T follicular helper cell (primary cell): Measurements from ENCODE around the gene ANKRD52.
A peak's percentile ranks its signal among the peaks of the same experiment; 100 is the strongest.

Experiments
- DNase-seq: peaks from one replicate; pipeline ENCODE4 v3.0.0-alpha.2; 2020; ENCODE audit warnings: low read depth

The ANKRD52 gene

DNA sequence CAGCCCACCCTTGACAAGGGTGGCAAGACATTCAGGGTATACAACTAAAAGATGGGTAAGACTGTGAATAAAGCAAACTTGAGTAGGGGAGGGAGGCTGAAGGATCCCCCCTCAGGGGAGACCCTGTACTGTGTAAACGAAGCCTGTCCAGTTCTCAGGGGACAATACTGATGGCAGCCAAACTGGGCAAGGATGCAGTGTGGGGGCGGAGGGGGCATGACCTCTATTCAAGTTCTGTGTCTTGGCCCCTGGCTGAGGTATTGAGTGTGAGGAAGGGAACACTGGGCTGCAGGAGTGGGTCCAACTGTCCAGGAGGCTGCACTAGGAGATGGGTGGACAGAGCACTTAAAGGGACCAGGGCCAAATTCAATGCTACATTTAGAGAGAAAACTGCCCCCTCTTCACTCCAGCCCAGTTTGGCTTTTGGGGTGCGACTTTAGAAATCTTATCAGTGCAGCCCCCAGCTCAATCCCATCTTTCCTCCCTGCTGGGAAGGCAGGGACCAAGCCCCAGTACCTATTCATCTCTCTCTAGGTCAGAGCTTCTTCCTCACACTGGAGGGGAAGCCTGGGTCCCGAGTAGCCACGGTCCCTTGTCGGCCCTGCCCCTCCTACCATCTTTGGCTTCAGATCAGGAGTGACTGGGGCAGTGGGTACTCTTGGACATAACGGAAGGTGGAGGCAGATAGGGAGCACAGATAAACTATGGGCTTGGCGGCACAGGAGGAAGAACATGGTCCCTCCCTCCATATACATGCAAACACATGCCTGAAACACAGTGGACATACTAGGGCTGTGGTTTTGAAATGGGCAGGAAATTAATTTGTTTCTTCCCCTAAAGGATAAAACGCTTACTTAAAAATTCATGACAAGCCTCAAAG lies 16.5 kb downstream of the ANKRD52 start:
- DNase-seq: no peak

DNA sequence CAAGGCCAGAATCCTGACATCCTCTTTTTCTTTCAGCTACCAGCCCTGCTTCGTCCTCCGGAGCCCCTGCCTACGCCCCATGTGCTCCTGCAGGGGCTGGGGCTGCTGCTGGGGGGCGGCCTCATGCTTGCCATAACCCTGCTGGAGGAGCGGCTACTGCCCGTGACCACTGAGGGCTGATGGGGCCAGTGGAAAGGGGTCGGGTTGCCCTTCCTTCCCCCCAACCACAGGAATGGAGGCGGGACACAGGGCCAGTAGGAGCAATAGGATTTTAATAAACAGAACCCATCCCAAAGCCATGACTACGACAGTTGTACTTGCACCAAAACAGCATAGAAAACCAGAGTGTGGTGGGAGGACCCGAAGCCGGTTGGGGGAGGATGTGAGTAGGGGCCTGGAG lies 20.6 kb downstream of the ANKRD52 start:
- DNase-seq: no peak

DNA sequence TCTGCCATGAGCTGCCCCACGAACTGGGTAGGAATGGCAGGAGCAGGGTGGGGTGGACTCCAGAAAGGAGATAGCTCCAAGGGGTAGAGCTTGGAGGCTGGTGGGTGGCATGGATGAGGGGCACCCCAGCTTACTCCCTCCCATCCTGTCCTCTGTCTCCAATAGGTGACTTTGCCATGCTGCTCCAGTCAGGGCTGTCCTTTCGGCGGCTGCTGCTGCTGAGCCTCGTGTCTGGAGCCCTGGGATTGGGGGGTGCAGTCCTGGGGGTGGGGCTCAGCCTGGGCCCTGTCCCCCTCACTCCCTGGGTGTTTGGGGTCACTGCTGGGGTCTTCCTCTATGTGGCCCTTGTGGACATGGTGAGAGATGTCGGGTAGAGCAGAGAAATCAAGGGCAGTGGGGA lies 21.2 kb downstream of the ANKRD52 start:
- no peak for DNase-seq

DNA sequence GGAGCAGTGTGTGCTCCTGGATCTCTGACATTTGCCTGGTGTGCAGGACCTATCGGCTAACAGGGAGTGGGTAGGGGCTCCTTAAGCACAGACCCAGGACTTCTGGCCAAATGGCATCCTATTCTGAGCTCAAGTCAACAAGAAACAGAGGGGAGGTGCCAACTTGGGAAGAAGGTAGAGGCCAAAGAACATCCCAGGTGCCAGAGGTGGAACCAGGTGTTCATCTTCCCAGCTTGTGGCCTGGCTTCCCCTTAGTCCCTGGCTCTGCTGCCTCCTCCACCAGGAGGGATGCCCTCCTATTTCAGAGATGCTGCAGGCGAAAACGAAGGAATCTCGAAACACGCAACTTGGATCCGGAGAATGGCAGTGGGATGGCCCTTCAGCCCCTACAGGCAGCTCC lies 22.1 kb downstream of the ANKRD52 start:
- no peak for DNase-seq

DNA sequence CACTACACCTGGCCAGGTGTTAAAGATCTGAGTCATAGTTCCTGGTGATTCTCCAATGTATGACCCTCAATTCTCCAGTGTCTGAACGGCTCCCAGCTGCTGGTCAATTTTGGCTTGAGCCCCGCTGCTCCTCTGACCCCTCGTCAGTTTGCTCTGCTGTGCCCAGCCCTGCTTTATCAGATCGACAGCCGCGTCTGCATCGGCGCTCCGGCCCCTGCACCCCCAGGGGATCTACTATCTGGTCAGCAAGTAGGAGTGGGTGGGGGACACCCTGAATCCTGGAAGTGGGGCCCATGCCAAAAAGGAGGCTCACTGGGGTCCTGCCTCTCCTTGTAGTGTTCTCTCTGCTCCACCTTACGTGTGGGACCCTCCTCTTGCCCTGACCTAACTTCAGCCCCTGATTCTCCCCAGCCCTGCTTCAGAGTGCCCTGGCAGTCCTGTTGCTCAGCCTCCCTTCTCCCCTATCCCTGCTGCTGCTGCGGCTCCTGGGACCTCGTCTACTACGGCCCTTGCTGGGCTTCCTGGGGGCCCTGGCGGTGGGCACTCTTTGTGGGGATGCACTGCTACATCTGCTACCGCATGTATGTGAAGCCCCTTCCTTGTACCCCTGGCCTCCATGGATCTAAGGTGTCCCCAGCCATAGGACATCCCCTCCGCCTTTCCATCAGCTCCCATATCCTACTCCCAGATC lies 23.3 kb downstream of the ANKRD52 start:
- no peak for DNase-seq

DNA sequence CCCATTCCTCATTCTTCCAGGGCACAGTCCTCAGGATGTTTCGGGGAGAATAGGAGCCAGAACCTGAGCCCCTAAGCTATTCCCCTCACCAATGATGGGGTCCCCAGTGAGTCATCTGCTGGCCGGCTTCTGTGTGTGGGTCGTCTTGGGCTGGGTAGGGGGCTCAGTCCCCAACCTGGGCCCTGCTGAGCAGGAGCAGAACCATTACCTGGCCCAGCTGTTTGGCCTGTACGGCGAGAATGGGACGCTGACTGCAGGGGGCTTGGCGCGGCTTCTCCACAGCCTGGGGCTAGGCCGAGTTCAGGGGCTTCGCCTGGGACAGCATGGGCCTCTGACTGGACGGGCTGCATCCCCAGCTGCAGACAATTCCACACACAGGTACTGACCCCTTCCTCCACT lies 27.0 kb downstream of the ANKRD52 start:
- no peak for DNase-seq

DNA sequence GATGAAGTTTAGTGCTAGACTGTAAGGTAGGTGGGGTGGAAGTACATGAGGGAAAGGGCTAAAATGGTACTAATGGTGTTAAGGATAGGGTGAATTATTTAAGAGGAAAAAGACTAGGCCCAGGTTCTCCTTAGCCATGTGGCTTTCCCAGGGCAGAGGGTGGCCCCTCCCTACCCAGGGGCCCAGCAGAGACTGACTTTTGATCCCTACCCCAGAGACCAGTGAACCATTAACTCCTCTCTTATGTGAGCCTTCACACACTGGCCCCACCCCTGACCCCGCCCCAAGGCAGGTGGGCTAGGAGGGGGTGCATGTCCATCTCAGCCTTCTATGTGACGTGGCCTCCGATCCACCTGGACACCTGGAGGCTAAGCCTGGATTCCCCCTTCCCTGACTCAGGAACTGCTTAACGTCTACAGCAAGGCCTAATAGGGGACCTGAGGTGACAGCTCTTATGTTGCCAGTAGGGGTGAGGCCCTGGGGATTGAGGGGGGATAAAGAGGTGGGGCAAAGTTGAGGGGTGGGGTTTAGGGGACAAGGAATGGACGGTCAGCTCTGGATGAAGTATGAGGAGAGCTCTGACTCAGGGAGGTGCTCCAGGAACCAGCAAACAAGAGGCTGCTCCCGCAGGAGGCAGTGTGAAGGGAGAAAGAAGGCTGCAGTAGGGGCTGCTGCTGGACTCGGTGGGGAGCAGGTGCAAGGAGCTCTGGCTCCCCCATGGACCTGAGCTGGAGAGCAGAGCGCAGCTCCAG lies 27.6 kb downstream of the ANKRD52 start:
- DNase-seq: no peak

DNA sequence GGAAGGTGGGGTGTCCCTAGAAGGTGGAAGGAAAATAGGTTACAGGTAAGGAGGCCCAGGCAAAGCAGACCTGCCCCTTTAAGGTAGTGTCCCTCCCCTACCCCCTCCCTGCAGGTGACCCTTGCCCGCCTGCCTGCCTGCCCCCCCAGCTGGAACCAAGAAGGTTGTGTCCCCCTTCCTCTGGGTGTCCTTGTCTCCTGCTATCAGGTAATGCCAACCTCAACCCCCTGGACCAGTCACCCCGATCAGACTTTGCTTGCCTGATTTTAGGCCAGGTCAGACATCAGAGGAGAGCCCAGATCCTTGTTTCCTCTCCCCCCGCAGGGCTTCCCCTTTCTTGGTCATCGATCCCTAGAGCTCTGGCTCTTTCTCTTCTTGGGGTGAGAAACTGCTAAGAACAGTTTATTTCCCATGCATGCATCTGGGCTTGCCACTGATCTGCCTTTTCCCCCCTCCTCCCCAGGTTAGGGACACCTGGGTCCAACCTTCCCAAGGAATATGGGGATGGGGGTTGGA lies 28.2 kb downstream of the ANKRD52 start, which contains the start of gene SLC39A5:
Gene SLC39A5, plus strand, starts transcription at position 136 of the 516 bp plus-strand sequence. CDS start 1,224 bp downstream, outside the sequence.
- DNase-seq: no peak

DNA sequence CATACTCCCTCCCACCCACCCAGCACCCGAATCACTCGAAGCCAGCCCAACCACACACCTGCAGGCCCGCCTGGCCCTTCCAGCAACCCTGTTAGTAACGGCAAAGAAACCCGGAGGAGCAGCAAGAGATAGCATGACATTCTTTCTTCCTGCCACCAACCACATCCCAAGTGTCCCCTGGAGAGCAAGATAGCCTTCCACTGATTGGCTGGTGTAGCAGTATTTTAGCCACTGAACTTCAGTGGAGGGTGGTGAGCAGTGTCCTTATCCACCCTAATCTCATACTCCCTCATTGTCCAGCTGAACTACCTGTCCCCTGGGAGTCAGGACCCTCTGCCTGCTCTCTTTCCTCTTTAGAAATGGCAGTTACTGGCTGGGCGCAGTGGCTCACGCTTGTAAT lies 29.1 kb downstream of the ANKRD52 start:
- DNase-seq: no peak

DNA sequence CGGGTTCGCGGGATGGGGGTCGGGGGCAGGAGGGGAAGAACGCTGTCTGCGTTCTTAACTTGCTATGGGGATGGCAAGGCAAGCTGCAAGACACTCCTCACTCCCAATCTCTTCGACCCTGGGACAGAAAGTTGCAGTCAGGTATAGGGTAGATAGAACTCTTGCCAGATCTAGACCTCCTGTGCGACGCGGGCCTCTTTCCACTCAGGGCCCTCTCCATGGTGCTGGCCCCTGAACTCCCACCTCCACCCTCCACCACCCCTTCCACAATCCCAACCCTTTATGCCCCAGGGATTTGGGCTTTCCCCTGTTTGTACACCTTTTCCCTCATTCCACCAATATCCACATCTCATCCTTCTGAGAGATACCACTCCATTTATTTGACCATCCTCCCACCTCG lies 33.2 kb downstream of the ANKRD52 start:
- DNase-seq: no peak

DNA sequence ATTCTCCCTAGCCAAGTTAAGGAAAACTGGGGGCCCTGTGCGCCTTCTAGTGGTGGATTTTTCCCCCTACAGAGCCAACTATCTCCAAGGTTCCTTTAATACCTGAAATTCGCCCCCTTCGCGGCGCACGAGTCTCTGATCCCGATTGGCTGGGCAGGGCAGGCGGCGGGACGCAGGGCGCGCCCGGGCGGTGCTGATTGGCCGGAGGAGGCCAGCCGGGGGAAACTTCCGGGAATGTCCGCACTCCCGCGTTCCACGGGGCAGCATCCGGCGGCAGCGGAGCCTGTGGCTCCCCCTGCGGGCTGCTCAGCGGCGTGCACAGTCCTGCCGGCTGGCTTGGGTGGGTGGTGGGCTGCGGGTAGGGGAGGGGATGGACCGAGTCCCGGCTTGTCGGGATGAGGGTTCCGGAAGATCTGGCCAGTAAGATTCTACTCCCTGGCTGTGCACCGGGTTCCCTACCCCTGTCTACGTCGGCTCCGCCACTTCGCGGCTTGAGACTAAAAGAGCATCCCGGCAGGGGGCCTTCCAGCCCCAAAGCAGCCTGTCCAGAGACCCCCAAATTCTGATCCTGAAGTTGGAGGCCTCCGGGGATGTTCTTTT lies 34.0 kb downstream of the ANKRD52 start, which contains the start of gene NABP2:
Gene NABP2, plus strand, starts transcription at position 241 of the 600 bp plus-strand sequence. CDS start 515 bp downstream, outside the sequence.
- peak; percentile 82 for DNase-seq

DNA sequence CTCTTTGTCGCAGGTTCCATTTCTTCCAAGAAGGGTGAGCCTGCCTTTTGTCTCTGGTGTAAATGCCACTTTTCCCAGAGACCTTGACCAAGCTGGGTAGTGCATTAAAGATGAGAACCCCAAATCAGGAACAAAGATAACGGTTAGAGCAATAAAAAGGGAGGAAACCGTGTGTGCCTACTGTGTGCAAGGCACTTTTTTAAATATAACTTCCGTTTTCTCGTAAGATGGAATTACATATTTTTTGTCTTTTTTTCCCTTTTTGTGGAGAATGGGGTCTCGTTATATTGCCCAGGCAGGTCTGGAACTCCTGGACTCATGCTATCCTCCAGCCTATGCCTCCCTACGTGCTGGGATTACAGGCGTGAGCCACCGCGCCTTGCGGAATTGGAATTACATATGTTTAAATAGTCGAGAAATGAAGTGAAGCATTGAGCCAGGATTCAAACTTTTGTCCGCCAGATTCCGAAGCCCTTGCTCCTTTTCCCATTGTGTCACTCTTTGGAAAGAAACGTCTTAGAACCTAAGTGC lies 34.5 kb downstream of the ANKRD52 start:
- no peak for DNase-seq

DNA sequence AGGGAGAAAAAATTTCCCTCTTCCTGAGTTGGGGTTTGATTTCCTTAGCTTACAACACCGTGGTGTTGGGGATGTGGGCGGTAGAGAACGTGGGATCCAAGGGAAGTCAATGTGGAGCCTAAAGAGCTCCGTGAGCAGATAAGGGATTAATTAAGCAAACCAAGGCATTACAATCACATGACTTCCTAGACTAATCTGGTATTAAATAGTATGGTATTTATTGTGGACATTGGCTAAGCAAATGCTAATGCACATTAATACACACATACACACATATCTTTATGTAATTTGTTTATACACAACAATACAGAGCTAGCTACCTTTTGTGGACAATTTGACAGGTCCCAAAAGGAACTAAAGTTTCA lies 35.7 kb downstream of the ANKRD52 start:
- DNase-seq: no peak

DNA sequence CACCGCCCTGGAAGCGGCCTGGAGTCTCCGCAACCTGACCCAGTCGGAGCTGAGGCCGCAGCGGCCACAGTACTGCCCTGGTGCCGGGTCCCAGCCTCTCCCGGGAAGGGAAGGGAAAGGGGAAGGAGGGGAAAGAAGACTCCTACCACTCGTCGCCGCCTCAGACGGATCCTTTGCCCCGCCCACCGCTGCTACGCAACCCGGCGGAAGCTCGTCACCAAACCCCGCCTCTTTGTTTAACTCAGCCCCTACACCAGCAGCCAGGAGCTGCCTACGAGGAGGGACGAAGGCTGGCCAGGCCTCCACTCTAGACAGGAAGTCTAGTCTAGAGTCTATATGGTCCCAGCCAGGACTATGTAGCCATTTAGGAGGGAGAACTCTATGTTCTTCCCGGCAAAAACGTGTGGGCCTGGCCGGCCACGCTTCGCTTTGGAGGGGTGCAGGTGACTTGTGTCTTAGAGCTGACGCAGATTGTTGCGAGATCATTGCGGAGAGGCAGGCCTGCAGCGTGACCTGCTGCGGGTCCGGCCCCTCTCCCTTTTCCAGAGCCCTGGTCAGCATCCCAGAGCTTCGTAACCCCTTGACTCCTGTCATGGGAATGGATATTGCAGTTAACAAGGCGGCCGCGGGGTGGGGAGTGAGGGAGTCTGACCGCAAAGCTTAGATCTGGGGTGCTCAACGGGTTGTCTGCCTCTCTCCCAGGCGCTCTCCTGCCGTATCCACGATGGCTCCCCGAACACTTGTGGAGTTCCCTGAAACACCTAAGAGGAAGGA lies 36.2 kb downstream of the ANKRD52 start, which contains the start of gene RNF41:
Gene RNF41, minus strand, starts transcription at position 166 of the 774 bp plus-strand sequence. CDS start 7,875 bp downstream, outside the sequence.
- peak; percentile 85 for DNase-seq

DNA sequence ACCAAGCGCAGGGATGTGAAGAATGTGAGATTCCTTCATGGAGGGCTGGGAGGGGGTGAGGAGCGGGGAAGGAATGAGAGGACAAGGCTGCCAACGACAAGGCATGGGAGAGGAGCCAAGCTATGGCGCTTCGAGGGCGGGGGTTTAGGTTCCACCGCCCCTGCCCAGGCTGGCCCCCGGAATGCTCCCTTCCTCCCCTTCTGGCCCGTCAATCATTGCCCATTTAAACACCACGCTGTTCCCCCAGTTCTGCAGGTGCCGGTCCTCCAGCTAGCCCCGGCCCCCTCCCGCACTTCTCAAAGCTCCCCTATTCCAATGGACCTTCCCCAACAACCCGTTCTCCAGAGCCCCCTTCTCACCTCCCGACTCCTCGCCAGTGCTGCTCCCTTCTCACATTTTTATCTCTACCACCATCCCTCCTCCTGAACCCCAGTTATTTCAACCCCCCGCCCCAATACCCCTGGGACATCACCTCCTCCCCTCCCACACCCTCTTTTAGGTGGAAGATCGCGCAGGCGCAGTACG lies 36.9 kb downstream of the ANKRD52 start:
- DNase-seq: no peak

DNA sequence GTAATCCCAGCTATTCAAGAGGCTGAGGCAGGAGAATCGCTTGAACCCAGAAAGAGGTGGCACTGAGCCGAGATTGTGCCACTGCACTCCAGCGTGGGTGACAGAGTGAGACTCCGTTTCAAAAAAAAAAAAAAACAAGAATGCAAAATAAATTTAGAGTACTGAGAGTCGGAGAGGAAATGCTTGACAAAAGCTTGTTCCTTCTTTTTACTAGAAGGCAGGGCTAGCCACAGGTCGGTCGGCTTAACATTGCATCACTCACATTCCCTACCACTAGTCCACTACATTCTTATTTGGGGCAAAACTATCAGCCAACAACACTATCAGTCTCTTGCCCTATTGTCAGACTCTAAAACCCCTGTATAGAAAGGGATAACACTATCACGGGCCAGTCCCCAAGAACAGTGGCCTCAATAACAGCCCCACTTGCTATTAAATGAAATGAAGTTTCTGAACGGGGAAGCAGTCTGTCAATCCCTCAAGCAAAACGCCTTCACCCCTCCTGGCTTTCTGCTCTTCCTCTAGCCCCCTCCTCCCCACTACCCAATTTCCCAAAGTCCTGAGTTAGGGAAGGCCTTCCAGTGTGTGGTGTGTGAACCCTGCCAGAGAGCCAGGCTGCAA lies 37.5 kb downstream of the ANKRD52 start:
- DNase-seq: no peak

DNA sequence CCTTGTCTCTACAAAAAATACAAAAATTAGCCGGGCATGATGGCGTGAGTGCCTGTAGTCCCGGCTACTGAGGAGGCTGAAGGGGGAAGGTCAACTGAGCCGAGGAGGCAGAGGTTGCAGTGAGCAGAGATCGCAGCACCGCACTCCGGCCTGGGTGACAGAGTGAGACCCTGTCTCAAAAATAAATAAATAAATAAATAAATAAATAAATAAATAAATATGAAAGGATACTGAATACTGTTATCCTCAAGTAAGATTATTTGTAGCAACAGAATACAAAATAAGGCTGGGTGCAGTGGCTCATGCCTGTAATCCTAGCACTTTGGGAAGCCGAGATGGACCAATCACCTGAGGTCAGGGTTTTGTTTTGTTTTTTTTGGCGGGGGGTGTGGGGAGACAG lies 38.3 kb downstream of the ANKRD52 start:
- no peak for DNase-seq

DNA sequence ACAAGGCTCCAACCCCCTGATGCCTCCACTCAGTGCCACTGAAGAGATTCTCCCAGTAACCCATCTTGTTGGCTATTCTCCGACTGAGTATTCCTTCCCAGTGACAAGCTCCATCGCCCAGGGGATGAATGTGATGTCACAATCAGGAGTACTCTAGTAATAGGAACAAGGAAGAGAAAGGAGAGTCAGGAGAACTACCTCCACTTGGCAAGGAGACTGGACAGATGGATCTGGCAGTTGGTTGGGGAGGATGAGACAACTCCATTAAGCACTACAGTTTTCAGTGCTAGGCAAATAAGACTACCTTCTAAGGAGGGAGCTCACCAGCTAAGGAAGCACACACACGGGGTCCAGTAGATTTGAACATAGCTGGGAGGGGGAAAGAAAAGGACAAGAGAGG lies 41.7 kb downstream of the ANKRD52 start:
- no peak for DNase-seq

DNA sequence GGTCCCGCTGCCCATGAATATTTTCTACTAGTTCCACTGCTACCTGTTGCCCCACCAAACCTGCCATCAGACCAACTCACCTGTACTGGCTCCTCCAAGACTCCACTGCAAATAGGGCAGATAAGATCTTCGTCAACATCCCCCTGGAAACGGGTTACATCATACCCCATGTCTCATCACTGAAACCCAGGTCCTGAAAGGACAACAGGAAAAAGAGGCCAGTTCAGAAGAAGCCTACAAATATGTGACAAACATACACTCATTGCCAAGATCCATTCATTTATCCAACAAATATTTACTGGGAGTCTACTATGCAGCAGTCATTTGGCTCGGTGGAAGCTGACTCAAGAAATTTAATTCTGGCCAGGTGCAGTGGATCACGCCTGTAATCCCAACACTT lies 44.3 kb downstream of the ANKRD52 start:
- DNase-seq: no peak

DNA sequence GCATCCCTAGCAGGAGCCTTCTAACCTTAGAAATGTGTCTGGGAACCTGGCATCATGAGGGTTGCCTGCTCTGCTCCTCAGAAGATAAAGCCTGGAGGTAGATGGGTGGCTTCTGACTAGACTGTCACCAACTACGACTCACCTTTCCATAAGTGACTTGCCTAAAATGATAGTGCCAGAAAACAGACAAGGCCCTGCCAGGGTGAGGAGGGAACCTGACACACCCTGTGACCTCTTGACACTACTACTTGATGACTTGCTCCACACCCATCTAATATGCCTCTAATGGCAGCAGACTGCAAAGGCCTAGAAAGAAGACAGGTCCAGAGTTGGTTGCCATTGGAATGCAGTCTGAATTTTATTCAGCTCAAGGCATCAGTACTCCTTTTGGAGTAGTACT lies 45.8 kb downstream of the ANKRD52 start:
- DNase-seq: no peak
